Endothelial cell of umbilical vein (primary cell): ENCODE results near the gene C16orf95. TPM values are rescaled to one million over a fixed set of nuclear protein-coding genes. Genes with fewer than 3 reads are reported as not detected.

ENCODE experiments used
- BruUV-seq: library from RNA; stranded (reverse); fragments of 400-500 nt; replicated peaks from 2 replicates; lab custom pipeline; 2021; lab: Mats Ljungman, UMichigan
- CTCF ChIA-PET: fragments of 300-600, 350-600 bp; sonication (Branson Sonifier 250); formaldehyde crosslinking; loops from one replicate; lab custom pipeline; 2021; ENCODE audit warnings: antibody characterized with exemption, inconsistent platforms; lab: Charles Lee
- POLR2A ChIA-PET: fragments of 300-600, 350-600 bp; sonication (Branson Sonifier 250); formaldehyde crosslinking; loops from one replicate; lab custom pipeline; 2021; ENCODE audit warnings: antibody characterized with exemption, inconsistent platforms; lab: Charles Lee
- DNase-seq: peaks from one replicate; pipeline ENCODE4 v3.0.0-alpha.2; 2011; ENCODE audit warnings: low read depth, low spot score
- FAIRE-seq: peaks from 2 replicates; lab custom pipeline; 2011; peaks lifted over from hg19 to GRCh38; lab: Jason Lieb, UNC
- H2AFZ ChIP-seq: 2 replicates; pipeline ENCODE4 v1.6.0; 2012; ENCODE audit warnings: low read depth, low read length, control low read depth, inconsistent platforms
- H3K27ac ChIP-seq: 2 replicates; pipeline ENCODE4 v1.5.1; 2011; ENCODE audit warnings: low read depth, mild to moderate bottlenecking, control low read depth, low read length, moderate library complexity; ENCODE audit not compliant: insufficient read depth
- H3K27me3 ChIP-seq, 2 experiments: 2 replicates each; pipeline versions ENCODE4 v1.6.0 to v1.6.1; 2011; ENCODE audit warnings: low read length in 2 of 2, mixed read lengths in 1 of 2; ENCODE audit not compliant: control insufficient read depth in 2 of 2, insufficient read depth in 2 of 2
- H3K36me3 ChIP-seq, 2 experiments: 2 replicates in 1 of 2; 3 replicates in 1 of 2; pipeline ENCODE4 v1.5.1; 2011; ENCODE audit warnings: low read length in 2 of 2, mild to moderate bottlenecking in 1 of 2, moderate library complexity in 1 of 2; ENCODE audit not compliant: control insufficient read depth in 2 of 2, insufficient read depth in 2 of 2; ENCODE audit errors: extremely low read depth in 1 of 2
- H3K4me1 ChIP-seq: 3 replicates; pipeline ENCODE4 v1.5.1; 2011; ENCODE audit warnings: mild to moderate bottlenecking, low read length; ENCODE audit not compliant: control insufficient read depth, insufficient read depth; ENCODE audit errors: extremely low read depth
- H3K4me2 ChIP-seq: 2 replicates; pipeline ENCODE4 v1.6.1; 2011; ENCODE audit warnings: low read length, control low read depth, mixed read lengths; ENCODE audit not compliant: insufficient read depth
- H3K4me3 ChIP-seq, 3 experiments: fragments of 200-600 bp in 1 of 3; sonication (generic), shearing (Covaris generic) in 1 of 3; replicated peaks in 1 of 3; 2 replicates each; pipeline ENCODE4 v1.5.1; 2011 to 2016; ENCODE audit warnings: control low read depth in 3 of 3, low read length in 3 of 3, mild to moderate bottlenecking in 2 of 3, inconsistent platforms in 1 of 3, low read depth in 1 of 3, moderate library complexity in 1 of 3; ENCODE audit not compliant: insufficient read depth in 1 of 3
- H3K79me2 ChIP-seq: 2 replicates; pipeline ENCODE4 v1.6.0; 2012; ENCODE audit warnings: low read length, inconsistent platforms; ENCODE audit not compliant: control insufficient read depth, insufficient read depth
- H3K9ac ChIP-seq: replicated peaks from 2 replicates; pipeline ENCODE3; 2011; ENCODE audit warnings: low read length, control low read depth; ENCODE audit not compliant: insufficient read depth; ENCODE audit errors: extremely low read depth
- H3K9me1 ChIP-seq: replicated peaks from 3 replicates; pipeline ENCODE4 v1.6.0; 2011; ENCODE audit warnings: mild to moderate bottlenecking, low read length; ENCODE audit not compliant: control insufficient read depth, insufficient read depth; ENCODE audit errors: extremely low read depth
- H3K9me3 ChIP-seq: replicated peaks from 2 replicates; pipeline ENCODE4 v1.5.1; 2012; ENCODE audit warnings: low read length, inconsistent platforms; ENCODE audit not compliant: control insufficient read depth, insufficient read depth
- H4K20me1 ChIP-seq: replicated peaks from 2 replicates; pipeline ENCODE3; 2011; ENCODE audit warnings: mild to moderate bottlenecking, low read length; ENCODE audit not compliant: control insufficient read depth, insufficient read depth; ENCODE audit errors: extremely low read depth
- CTCF ChIP-seq, 2 donors: IDR thresholded peaks; 1 replicate in 1 of 2; 2 replicates in 1 of 2; pipeline ENCODE4 v1.5.1; 2011; ENCODE audit warnings: low read length in 2 of 2, mild to moderate bottlenecking in 2 of 2, moderate library complexity in 2 of 2, control low read depth in 1 of 2, inconsistent platforms in 1 of 2, low read depth in 1 of 2; ENCODE audit not compliant: insufficient read depth in 1 of 2; ENCODE audit errors: extremely low read depth in 1 of 2
- EZH2 ChIP-seq: IDR thresholded peaks from 2 replicates; pipeline ENCODE4 v1.6.1; 2012; ENCODE audit warnings: borderline replicate concordance, low read depth, mild to moderate bottlenecking, moderate library complexity, low read length, inconsistent platforms; ENCODE audit not compliant: severe bottlenecking
- FOS ChIP-seq: IDR thresholded peaks from 2 replicates; pipeline ENCODE4 v1.6.1; 2011; ENCODE audit warnings: mild to moderate bottlenecking, low read length, moderate library complexity, borderline replicate concordance; ENCODE audit not compliant: insufficient read depth
- GATA2 ChIP-seq: IDR thresholded peaks from 2 replicates; pipeline ENCODE4 v1.7.0; 2011; ENCODE audit warnings: low read depth, mild to moderate bottlenecking, moderate library complexity, mixed read lengths, low read length; ENCODE audit not compliant: insufficient read length, insufficient read depth
- JUN ChIP-seq: IDR thresholded peaks from 2 replicates; pipeline ENCODE4 v1.6.1; 2011; ENCODE audit warnings: borderline replicate concordance, low read depth; ENCODE audit not compliant: insufficient read length, insufficient read depth
- MAX ChIP-seq: IDR thresholded peaks from 2 replicates; pipeline ENCODE4 v1.6.1; 2011; ENCODE audit not compliant: insufficient read depth, insufficient read length
- MYC ChIP-seq: IDR thresholded peaks from one replicate; pipeline ENCODE4 v1.6.1; 2011; ENCODE audit warnings: mild to moderate bottlenecking, low read depth, low read length
- POLR2A ChIP-seq: IDR thresholded peaks from 2 replicates; pipeline ENCODE4 v1.6.1; 2012; ENCODE audit warnings: low read depth, mild to moderate bottlenecking, control low read depth, low read length
- POLR2AphosphoS5 ChIP-seq: IDR thresholded peaks from 2 replicates; pipeline ENCODE4 v1.6.1; 2012; ENCODE audit warnings: low read depth, mild to moderate bottlenecking, control low read depth, low read length, moderate library complexity; ENCODE audit not compliant: insufficient read depth
- dilution Hi-C: fragments of 300-500 bp; cut with MboI; formaldehyde crosslinking; loops from one replicate; pipeline ENCODE4 v1.15.0; 2019; ENCODE audit warnings: low sequenced_read_pairs; ENCODE audit not compliant: extremely low pct_ligation_motif_present
- intact Hi-C: fragments of 100-400 bp; cut with micrococcal nuclease; formaldehyde crosslinking; loops from one replicate; pipeline ENCODE4 v1.10.0; 2022
- polyA plus RNA-seq, 4 experiments: library from polyadenylated mRNA; depleted of rRNA in 3 of 4; stranded (reverse) in 3 of 4; unstranded in 1 of 4; fragments of >200 nt; gene quantifications; 2 replicates each; pipeline versions ENCODE4 v1.2.1 to v1.2.3, GENCODE V29; 2011 to 2012; ENCODE audit warnings: missing spikeins in 1 of 4
- total RNA-seq: library from RNA; stranded (reverse); gene quantifications from 2 replicates; pipeline ENCODE4 v1.2.3, GENCODE V29; 2021

The C16orf95 gene
- total and polyA plus RNA-seq, 2 donors (not counting 3 experiments of a cell fraction or from before 2014, with no cell fraction given) = 4.0 to 6.6 TPM

GRCh38 chr16:87298857-87299465 lies 18.2 kb downstream of the C16orf95 start:
- intact Hi-C loops (loop anchor here (1.0 kb wide), 1 partner anchor 736 kb away; no protein-coding TSS in a partner anchor), dilution Hi-C loops (no loop called here)
- Histone ChIP-seq H3K36me3 (no peaks in the 10 kb centered on the region), H2AFZ (no peak overlapping the region), H3K4me1 (no peaks in the 10 kb centered on the region), H3K9me3 (no peaks in the 10 kb centered on the region), H3K9ac (no peak overlapping the region), H3K27ac (no peak overlapping the region), H3K27me3 (no peaks in the 10 kb centered on the region), H3K79me2 (no peaks in the 10 kb centered on the region), H4K20me1 (no peaks in the 10 kb centered on the region), H3K4me3 (no peak overlapping the region), H3K4me2 (no peak overlapping the region), H3K9me1 (no peaks in the 10 kb centered on the region)
- POLR2A ChIA-PET = no interaction called here
- no peak for DNase-seq
- TF ChIP-seq EZH2 (no peak), GATA2 (no peak), MAX (no peak), POLR2AphosphoS5 (no peak), MYC (no peak), FOS (no peak), JUN (no peak), POLR2A (no peak), CTCF (IDR thresholded peaks at IDR 0.05; ENCODE audit: extremely low read depth in 1 of 2, insufficient read depth in 1 of 2, low read depth in 1 of 2, low read length in 2 of 2) (no peak)
- no TSS peak for BruUV-seq
- FAIRE-seq = no peak
- CTCF ChIA-PET = interaction anchor here (1.5 to 2.8 kb wide), 2 partner anchors 95 to 735 kb away, joined by 6 to 55 read pairs; no protein-coding TSS in a partner anchor
